Fibroblast of pulmonary artery (primary cell): ENCODE results near the gene TPST1.
"Not testable (repeated sequence)": the region's sequence is repeated elsewhere in the genome, so short reads cannot be mapped to it uniquely, and the experiment has no call there.

Experiments used
- DNase-seq: peaks from one replicate; pipeline ENCODE4 v3.0.0-alpha.2; 2010; ENCODE audit warnings: low read depth
- H3K4me3 ChIP-seq: replicated peaks from 2 replicates; pipeline ENCODE4 v1.5.1; 2011; ENCODE audit warnings: low read depth, mild to moderate bottlenecking, control low read depth, low read length, moderate library complexity
- CTCF ChIP-seq: IDR thresholded peaks from 2 replicates; pipeline ENCODE4 v1.5.1; 2011; ENCODE audit warnings: mild to moderate bottlenecking, control low read depth, low read length, inconsistent platforms; ENCODE audit errors: missing control alignments

The TPST1 gene

GRCh38 chr7:66313886-66314568 is 108.9 kb downstream of the TPST1 start:
- no peak for TF ChIP-seq CTCF
- no peak for DNase-seq
- H3K4me3 ChIP-seq = no peak overlapping the region

GRCh38 chr7:66315192-66315591 is 110.1 kb downstream of the TPST1 start:
- DNase-seq = no peak
- no peak for TF ChIP-seq CTCF
- H3K4me3 ChIP-seq = no peak overlapping the region

- DNase-seq = no peak
- H3K4me3 ChIP-seq = no peak overlapping the region
- TF ChIP-seq CTCF = no peak
These were observed 114.4 kb downstream of the TPST1 start for GRCh38 chr7:66319407-66319979.

GRCh38 chr7:66321283-66321682 is 116.1 kb downstream of the TPST1 start:
- no peak overlapping the region for H3K4me3 ChIP-seq
- no peak for DNase-seq
- TF ChIP-seq CTCF = no peak

- no peak for DNase-seq
- no peak for TF ChIP-seq CTCF
- no peak overlapping the region for H3K4me3 ChIP-seq
These were observed 118.1 kb downstream of the TPST1 start for GRCh38 chr7:66323114-66323796.

- not testable (repeated sequence) for H3K4me3 ChIP-seq, DNase-seq
These were observed 119.9 kb downstream of the TPST1 start for GRCh38 chr7:66324985-66325384.

- peak; percentile 90 for DNase-seq
- no peak for TF ChIP-seq CTCF
- H3K4me3 ChIP-seq = no peak overlapping the region
These were observed 121.5 kb downstream of the TPST1 start for GRCh38 chr7:66326501-66327215.
